Raji (cell line): Measurements from ENCODE around the gene COL28A1.

ENCODE experiments used
- POLR2A ChIP-seq: IDR thresholded peaks from 2 replicates; pipeline ENCODE4 v1.6.1; 2011; ENCODE audit warnings: low read depth, low read length, control low read depth; ENCODE audit not compliant: insufficient read depth

Gene COL28A1

DNA sequence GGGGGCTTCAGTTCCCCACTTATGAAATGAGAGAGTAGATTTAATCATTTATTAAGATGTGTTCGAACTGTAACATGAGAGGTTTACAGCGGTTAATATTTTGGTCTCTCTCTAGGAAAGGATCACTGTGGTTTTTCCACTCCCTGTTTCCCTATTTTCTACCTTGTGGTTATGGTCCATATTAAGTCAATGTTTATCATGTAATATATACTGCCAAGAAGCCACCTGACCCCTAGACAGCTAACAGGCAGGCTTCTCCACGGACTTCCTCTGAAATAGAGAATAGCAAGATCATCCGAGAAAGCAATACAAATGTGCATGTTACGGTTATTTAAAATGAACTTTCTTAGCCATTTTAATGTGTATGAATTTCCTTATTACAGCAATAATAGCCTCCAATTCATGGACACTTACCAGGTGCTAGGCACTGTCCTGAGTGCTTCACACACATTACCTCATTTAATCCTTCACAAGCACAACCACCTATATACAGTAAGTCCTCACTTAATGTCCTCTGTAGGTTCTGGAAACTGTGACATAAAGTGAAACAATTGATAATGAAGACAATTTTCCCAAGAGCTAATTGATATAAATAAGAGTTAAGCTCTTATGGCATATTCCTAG lies 835 bp upstream of the COL28A1 start:
- no peak for TF ChIP-seq POLR2A

DNA sequence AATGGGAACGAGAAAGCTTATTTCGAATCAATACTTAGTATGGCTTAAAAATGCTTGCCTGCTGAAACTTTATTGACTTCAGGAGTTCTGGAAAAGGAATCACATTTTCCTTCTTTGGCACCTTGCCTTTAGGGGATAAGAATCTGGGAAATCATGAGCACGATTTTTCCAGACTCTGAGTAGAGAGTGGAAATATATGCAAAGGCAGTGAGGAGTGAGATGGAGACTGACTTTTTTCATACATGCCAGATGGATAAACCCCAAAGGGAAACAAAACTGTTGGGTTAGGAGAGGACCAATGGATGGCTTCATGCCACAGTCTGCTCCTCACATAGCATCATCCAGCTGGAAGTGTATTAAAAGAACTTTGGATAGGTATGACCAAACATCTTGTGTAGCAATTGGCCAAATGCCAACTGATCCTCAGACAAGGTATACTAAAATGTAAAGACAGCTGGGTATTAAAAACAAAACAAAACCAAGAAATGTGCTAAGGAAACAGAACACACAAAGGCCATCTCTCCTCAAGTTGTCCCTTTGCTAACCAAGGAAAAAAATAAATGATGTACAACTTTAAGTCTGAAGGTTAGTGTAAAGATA lies 1.7 kb downstream of the COL28A1 start:
- TF ChIP-seq POLR2A = no peak

- TF ChIP-seq POLR2A = no peak
Observed at GRCh38 chr7:7529328-7529727, 6.3 kb downstream of the COL28A1 start.

DNA sequence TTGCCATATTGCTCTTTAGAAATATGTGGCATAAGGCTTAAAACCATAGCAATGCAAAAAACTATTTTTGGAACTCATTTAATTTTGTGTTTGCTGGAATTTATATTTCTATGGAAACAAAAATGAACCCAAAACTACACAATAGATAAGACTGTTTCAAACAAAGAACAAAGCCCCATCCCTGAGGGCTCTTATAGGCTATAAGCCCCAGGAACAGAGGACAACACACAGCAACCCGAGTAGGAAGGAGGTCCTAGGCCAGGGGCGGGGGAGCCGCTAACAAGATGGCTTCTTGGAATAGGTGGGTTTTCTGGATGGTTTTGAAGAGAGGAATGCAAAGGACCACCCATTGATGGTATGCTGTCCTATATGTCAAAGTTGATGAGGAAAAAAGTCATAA lies 8.6 kb downstream of the COL28A1 start:
- no peak for TF ChIP-seq POLR2A

DNA sequence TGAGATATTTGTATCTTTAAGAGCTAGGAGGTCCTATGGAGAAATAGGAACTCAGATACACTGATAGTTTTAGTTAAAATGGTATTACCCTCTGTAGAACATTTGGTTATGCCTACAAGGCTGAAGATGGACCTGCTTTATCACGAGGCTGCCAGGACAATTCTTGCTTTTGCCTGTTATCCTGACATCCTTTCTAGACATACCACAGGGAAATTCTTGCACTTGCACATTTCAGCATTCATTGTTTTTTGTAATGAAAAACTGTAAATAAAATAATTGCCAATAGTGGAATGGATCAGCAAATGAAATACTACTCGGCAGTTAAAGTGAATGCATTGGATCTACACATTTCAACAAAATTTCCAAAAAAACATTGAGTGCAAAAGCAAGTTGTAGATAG lies 9.7 kb downstream of the COL28A1 start:
- TF ChIP-seq POLR2A = no peak

DNA sequence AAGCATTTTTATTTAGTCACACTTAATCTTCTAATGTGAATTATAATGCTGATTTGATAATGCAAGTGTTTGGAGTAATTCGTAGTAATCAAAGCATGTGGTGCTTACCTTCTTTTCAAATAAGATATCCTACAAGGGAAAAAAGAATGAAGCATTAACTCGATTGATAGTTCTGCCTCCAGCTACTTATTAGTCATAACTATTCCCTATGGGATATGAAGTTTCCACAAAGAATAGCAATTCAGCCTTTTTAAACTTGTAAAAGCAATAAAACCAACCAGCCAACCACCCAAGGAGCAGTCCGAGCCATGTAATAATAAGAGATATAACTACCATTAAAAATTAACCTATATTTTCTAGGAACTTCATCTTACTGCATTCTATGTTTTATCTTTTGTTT lies 11.6 kb downstream of the COL28A1 start:
- TF ChIP-seq POLR2A = no peak

- TF ChIP-seq POLR2A = no peak
Observed at GRCh38 chr7:7522421-7522820, 13.3 kb downstream of the COL28A1 start.

- TF ChIP-seq POLR2A = no peak
Observed at GRCh38 chr7:7521259-7521658, 14.4 kb downstream of the COL28A1 start.

DNA sequence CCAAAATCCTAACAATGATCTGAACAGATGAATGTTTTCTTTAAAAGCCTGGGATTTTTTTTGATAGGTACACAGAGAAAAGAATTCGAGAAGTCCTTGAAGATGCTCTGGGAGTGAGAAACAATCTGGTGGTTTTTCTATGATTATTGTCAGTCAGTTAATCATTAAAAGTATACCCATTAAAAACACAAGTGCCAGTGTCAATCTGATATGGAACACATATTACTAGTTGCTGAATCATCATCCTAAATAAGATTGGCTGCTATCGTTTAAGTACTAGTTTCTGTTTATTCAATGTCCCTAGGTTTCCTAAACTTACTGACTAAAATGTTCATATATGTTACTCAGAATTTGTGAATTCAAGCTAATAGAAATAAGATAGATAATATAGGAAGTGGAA lies 16.1 kb downstream of the COL28A1 start:
- TF ChIP-seq POLR2A = no peak

- no peak for TF ChIP-seq POLR2A
Observed at GRCh38 chr7:7519056-7519455, 16.6 kb downstream of the COL28A1 start.

- TF ChIP-seq POLR2A = no peak
Observed at GRCh38 chr7:7517754-7518153, 17.9 kb downstream of the COL28A1 start.

DNA sequence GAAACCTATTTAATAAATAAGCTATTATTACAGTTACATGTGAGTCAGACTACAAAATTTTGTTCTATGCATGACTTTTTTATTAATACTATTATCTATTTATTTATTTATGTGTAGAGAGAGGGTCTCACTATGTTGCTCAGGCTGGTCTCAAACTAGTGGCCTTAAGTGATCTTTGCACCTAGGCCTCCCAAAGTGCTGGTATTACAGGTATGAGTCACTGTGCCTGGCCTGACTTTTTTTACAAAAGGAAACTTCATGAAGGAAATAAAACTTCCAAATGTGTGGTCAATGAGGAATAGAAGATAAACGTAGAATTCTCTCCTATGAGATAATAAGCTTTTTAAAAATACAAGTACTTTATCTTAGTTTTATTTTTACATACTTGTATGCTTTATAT lies 19.0 kb downstream of the COL28A1 start:
- no peak for TF ChIP-seq POLR2A

DNA sequence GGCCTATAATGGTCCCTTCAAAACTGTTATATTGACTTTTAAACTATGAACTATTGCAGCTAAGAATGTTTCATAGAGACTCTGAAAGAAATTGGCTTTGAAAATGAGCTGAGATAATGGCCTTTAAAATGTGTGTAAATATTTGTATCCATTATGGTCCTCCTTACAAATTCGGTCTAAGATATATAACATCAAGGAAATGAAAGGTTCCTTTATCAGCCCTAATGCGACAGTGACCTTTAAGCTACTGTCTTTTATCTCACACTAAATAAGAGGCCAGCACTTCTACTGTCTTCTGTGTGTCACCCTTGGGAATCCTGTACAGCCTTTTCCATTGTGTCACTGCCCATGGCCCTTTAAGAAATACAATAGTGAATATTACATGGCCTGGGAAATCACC lies 19.5 kb downstream of the COL28A1 start:
- no peak for TF ChIP-seq POLR2A

DNA sequence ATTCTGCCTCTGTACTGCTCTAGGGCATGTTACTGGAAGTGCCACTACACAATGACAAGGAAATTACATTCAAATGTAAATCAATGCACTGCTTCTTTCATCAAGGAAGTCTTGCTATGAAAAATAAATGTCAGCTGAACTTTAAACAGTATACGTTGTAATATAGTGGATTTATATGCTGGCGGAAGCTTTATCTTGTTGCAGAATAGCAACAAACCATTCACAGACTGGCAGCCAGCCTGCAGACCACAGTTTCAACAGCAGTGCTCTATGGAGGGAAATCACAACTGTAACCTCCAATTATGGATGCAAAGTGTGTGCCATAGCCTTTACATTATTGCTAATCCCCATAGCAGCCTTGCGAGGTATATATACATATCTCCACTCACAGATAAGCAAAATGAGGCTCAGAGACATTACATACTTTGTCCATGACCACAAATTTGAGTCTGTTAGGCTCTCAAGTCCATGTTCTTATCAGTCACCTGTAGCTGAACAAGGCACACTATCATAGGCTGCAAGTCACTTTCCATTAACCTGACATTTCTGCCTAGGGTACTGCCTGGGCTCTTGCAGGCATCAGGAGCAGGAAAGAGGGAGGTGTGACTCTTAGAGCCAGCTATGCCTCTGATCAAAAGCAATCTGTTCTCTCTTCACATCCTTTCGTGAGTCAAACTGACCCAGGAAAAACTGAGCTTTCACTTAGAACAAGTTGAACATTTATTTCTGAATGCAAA lies 22.6 kb downstream of the COL28A1 start:
- TF ChIP-seq POLR2A = no peak

- TF ChIP-seq POLR2A = no peak
Observed at GRCh38 chr7:7510794-7511193, 24.9 kb downstream of the COL28A1 start.

DNA sequence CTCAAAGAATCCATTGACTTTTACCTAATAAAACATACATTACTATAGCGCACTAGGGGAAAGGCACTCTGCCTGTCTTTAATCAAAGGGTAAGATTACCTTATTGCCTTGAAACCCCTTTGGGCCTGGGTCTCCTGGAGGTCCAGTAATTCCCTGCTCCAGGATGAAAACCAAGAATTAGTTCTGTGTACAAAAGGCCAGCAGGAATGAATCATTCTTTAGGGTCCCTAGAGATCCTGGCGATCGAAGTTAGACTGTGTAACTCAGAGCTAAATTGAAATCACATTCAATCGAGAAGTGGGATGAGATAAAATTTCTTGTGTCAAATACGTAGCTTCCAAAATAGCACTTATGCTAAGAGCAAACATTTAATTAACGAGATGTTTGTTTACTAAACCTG lies 29.8 kb downstream of the COL28A1 start:
- no peak for TF ChIP-seq POLR2A
